ENCODE results near the gene MOCS1.

The MOCS1 gene

DNA sequence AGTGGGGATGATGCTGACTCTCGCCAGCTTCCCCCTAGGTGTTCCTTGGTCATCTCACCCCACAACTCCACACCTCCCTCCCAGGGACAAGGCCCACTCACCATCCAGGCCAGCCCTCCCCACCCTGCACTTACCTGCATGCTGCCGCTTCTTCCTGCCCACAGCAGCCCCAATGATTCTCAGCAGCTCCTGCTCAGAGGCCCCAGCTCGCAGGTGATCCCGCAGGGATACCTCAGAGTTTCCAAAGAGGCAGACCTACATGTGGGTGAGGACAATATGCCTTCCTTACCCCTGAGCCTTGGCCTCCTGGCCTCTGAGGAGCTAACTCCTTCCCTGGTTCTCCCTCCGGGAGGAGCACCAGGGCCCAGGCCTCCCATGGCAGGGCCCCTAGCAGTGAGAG lies 24.6 kb downstream of the MOCS1 start:
- Histone ChIP-seq H3K27ac (ENCODE audit: low read depth, low read length) (no peak overlapping the region), H3K4me1 (ENCODE audit: insufficient read depth, low read length) (no peaks in the 10 kb centered on the region), H3K9ac (ENCODE audit: low read length) (no peak overlapping the region), H3K4me3 (ENCODE audit: low read depth in 1 of 2, low read length in 2 of 2) (no peak overlapping the region), H3K36me3 (ENCODE audit: insufficient read depth, low read length) (peaks cover 32% of the 10 kb centered on the region), H3K27me3 (ENCODE audit: control insufficient read depth in 1 of 2, insufficient read depth in 2 of 2, low read length in 2 of 2) (no peaks in the 10 kb centered on the region), H3K9me3 (ENCODE audit: low read length) (no peaks in the 10 kb centered on the region)

DNA sequence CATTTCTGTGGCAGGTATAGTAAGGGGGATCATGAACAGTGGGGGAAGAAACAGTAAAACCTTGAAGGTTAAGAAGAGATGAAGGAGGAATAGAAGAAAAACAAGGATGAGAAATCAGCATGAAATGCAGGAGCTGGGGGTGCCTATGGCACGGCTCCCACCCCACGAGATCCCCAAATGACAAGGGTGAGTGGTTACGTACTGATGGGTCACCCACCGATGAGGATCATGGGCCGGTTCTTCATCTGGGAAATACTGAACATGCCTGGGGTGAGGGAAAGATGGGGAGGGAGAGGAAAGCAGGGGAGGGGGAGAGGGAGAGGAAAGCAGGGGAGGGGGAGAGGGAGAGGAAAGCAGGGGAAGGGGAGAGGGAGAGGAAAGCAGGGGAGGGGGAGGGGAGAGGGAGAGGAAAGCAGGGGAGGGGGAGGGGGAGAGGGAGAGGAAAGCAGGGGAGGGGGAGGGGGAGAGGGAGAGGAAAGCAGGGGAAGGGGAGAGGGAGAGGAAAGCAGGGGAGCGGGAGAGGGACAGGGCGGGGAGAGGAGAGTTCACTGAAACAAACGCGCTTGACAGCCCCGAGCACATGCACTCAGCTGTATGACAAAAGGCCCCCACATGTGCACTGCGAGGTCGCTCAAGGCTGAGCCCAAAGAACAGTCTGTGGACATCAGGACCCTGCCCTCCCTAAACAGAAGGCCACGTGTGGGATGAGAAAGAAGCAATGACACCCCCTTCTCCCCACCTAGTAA lies 25.3 kb downstream of the MOCS1 start:
- Histone ChIP-seq H3K9ac (ENCODE audit: low read length) (no peak overlapping the region), H3K36me3 (ENCODE audit: insufficient read depth, low read length) (peaks cover 25% of the 10 kb centered on the region), H3K9me3 (ENCODE audit: low read length) (no peaks in the 10 kb centered on the region), H3K4me1 (ENCODE audit: insufficient read depth, low read length) (no peaks in the 10 kb centered on the region), H3K27ac (ENCODE audit: low read depth, low read length) (no peak overlapping the region), H3K27me3 (ENCODE audit: control insufficient read depth in 1 of 2, insufficient read depth in 2 of 2, low read length in 2 of 2) (no peaks in the 10 kb centered on the region), H3K4me3 (ENCODE audit: low read depth in 1 of 2, low read length in 2 of 2) (no peak overlapping the region)

DNA sequence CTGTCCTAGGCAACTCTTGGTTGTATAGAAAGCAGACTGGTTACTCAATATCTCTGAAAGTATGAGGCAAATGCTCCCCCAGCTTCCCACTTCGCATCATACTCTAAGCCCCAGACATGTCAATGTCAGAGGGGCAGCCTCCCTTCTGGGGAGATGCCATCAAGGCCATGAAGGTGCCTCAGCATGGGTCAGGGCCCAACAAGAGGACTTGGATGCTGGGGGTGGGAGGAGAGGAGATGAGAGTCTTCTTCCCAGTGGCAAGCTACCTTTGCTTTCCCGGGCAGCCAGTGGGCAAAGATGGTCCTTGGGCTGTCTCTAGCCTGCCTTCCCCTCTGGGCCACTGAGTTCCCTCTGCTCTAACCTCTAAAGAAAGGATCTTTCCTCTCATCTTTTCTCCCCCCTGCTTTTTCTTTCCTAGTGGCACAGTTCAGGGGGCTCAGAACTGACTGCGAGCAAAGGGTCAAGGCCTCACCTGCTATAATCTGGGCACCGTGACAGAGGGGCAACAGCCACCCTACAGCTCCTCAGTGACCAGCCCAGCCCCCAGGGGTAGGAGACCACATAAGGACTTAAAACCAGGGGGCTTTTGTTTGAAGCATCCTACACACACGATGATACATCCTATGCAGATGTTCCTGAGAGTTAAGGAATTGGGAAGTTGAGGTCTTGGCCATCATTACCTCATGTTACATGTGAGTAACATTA lies 26.2 kb downstream of the MOCS1 start:
- Histone ChIP-seq H3K27me3 (ENCODE audit: control insufficient read depth in 1 of 2, insufficient read depth in 2 of 2, low read length in 2 of 2) (no peaks in the 10 kb centered on the region), H3K4me1 (ENCODE audit: insufficient read depth, low read length) (no peaks in the 10 kb centered on the region), H3K4me3 (ENCODE audit: low read depth in 1 of 2, low read length in 2 of 2) (no peak overlapping the region), H3K36me3 (ENCODE audit: insufficient read depth, low read length) (peaks cover 21% of the 10 kb centered on the region), H3K9ac (ENCODE audit: low read length) (no peak overlapping the region), H3K9me3 (ENCODE audit: low read length) (no peaks in the 10 kb centered on the region), H3K27ac (ENCODE audit: low read depth, low read length) (no peak overlapping the region)

DNA sequence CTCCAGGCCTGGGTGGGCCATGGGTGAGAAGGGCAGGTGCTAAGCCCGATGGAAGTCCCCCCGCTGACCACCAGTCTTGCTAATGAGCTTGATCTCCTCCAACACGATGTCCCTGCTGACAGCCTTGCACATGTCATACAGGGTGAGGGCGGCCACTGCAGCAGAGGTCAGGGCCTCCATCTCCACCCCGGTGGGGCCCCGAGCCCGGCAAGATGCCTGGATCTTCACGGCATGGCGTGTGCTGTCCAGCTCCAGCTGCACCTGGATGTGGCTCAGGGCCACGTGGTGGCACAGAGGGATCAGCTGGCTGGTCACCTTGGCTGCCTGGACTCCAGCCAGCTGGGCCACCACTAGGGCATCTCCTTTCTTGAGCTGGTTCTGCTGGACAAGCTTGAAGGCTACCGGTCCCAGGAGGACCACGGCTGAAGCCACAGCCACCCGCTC lies 27.9 kb downstream of the MOCS1 start:
- H3K36me3 ChIP-seq (ENCODE audit: insufficient read depth, low read length): peaks cover 7% of the 10 kb centered on the region
- no peak overlapping the region for H3K4me3 ChIP-seq (ENCODE audit: low read depth in 1 of 2, low read length in 2 of 2)
- H3K27ac ChIP-seq (ENCODE audit: low read depth, low read length): no peak overlapping the region

DNA sequence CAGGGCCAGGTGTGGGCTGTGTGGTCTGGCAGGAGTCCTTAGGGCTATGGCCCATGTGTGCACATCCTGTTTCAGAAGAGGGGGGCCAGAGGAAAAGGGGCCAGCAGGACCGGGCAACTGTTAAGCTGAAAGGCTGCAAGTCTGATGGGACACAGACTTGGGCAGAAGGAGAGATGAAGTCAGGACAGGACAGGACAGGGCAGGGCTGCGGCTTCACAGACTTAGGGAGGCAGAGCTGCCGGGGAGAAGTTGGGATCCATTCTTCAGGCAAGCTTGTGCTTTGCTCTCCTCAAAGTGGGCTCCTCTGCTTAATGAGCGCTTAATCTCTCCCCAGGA lies 28.7 kb downstream of the MOCS1 start:
- H3K36me3 ChIP-seq (ENCODE audit: insufficient read depth, low read length): peaks cover 14% of the 10 kb centered on the region
- H3K9me3 ChIP-seq (ENCODE audit: low read length): no peaks in the 10 kb centered on the region

More for the DNA sequence above, 27.9 kb downstream of the MOCS1 start:
- Histone ChIP-seq H3K9ac (ENCODE audit: low read length) (no peak overlapping the region), H3K27me3 (ENCODE audit: control insufficient read depth in 1 of 2, insufficient read depth in 2 of 2, low read length in 2 of 2) (no peaks in the 10 kb centered on the region), H3K9me3 (ENCODE audit: low read length) (no peaks in the 10 kb centered on the region), H3K4me1 (ENCODE audit: insufficient read depth, low read length) (no peaks in the 10 kb centered on the region)

GRCh38 chr6:39904946-39905639 lies 29.2 kb downstream of the MOCS1 start:
- Histone ChIP-seq H3K9ac (ENCODE audit: low read length) (no peak overlapping the region), H3K4me3 (ENCODE audit: low read depth in 1 of 2, low read length in 2 of 2) (no peak overlapping the region), H3K27me3 (ENCODE audit: control insufficient read depth in 1 of 2, insufficient read depth in 2 of 2, low read length in 2 of 2) (no peaks in the 10 kb centered on the region), H3K4me1 (ENCODE audit: insufficient read depth, low read length) (no peaks in the 10 kb centered on the region), H3K9me3 (ENCODE audit: low read length) (no peaks in the 10 kb centered on the region), H3K36me3 (ENCODE audit: insufficient read depth, low read length) (peaks cover 19% of the 10 kb centered on the region), H3K27ac (ENCODE audit: low read depth, low read length) (no peak overlapping the region)

More for the DNA sequence above, 28.7 kb downstream of the MOCS1 start:
- Histone ChIP-seq H3K27ac (ENCODE audit: low read depth, low read length) (no peak overlapping the region), H3K9ac (ENCODE audit: low read length) (no peak overlapping the region), H3K27me3 (ENCODE audit: control insufficient read depth in 1 of 2, insufficient read depth in 2 of 2, low read length in 2 of 2) (no peaks in the 10 kb centered on the region), H3K4me3 (ENCODE audit: low read depth in 1 of 2, low read length in 2 of 2) (no peak overlapping the region), H3K4me1 (ENCODE audit: insufficient read depth, low read length) (no peaks in the 10 kb centered on the region)

GRCh38 chr6:39903656-39904055 lies 30.6 kb downstream of the MOCS1 start:
- H3K36me3 ChIP-seq (ENCODE audit: insufficient read depth, low read length): peaks cover 29% of the 10 kb centered on the region

GRCh38 chr6:39902786-39903465 lies 31.3 kb downstream of the MOCS1 start:
- H3K9ac ChIP-seq (ENCODE audit: low read length): no peak overlapping the region
- no peak overlapping the region for H3K27ac ChIP-seq (ENCODE audit: low read depth, low read length)
- peaks cover 31% of the 10 kb centered on the region for H3K36me3 ChIP-seq (ENCODE audit: insufficient read depth, low read length)
- no peak overlapping the region for H3K4me3 ChIP-seq (ENCODE audit: low read depth in 1 of 2, low read length in 2 of 2)
- H3K9me3 ChIP-seq (ENCODE audit: low read length): no peaks in the 10 kb centered on the region
- H3K27me3 ChIP-seq (ENCODE audit: control insufficient read depth in 1 of 2, insufficient read depth in 2 of 2, low read length in 2 of 2): no peaks in the 10 kb centered on the region
- H3K4me1 ChIP-seq (ENCODE audit: insufficient read depth, low read length): no peaks in the 10 kb centered on the region

More at GRCh38 chr6:39903656-39904055, 30.6 kb downstream of the MOCS1 start:
- Histone ChIP-seq H3K9ac (ENCODE audit: low read length) (no peak overlapping the region), H3K27me3 (ENCODE audit: control insufficient read depth in 1 of 2, insufficient read depth in 2 of 2, low read length in 2 of 2) (no peaks in the 10 kb centered on the region), H3K9me3 (ENCODE audit: low read length) (no peaks in the 10 kb centered on the region), H3K4me3 (ENCODE audit: low read depth in 1 of 2, low read length in 2 of 2) (no peak overlapping the region), H3K4me1 (ENCODE audit: insufficient read depth, low read length) (no peaks in the 10 kb centered on the region), H3K27ac (ENCODE audit: low read depth, low read length) (no peak overlapping the region)

DNA sequence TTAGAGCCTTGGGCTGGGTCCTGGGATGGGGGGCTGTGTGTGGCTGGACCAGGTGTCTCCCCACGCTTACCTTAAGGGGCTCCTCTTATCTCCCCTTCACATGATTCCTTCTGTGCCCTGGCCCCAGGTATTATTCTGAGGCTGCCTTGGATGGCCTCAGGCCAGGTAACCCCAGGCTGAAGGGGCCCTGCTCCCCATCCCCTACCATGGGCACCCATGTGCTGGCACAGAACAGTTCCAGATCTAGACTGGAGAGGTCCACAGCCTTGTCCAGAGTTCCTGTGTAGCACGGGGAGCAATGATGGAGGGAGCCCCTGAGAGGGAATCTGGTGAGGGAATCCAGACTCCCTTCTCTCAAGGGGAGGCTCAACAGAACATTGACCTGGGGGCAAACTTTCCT lies 32.1 kb downstream of the MOCS1 start:
- H3K4me1 ChIP-seq (ENCODE audit: insufficient read depth, low read length): no peaks in the 10 kb centered on the region
- H3K9me3 ChIP-seq (ENCODE audit: low read length): no peaks in the 10 kb centered on the region
- no peak overlapping the region for H3K9ac ChIP-seq (ENCODE audit: low read length)
- peaks cover 39% of the 10 kb centered on the region for H3K36me3 ChIP-seq (ENCODE audit: insufficient read depth, low read length)
- H3K27ac ChIP-seq (ENCODE audit: low read depth, low read length): no peak overlapping the region
- H3K27me3 ChIP-seq (ENCODE audit: control insufficient read depth in 1 of 2, insufficient read depth in 2 of 2, low read length in 2 of 2): no peaks in the 10 kb centered on the region
- no peak overlapping the region for H3K4me3 ChIP-seq (ENCODE audit: low read depth in 1 of 2, low read length in 2 of 2)

DNA sequence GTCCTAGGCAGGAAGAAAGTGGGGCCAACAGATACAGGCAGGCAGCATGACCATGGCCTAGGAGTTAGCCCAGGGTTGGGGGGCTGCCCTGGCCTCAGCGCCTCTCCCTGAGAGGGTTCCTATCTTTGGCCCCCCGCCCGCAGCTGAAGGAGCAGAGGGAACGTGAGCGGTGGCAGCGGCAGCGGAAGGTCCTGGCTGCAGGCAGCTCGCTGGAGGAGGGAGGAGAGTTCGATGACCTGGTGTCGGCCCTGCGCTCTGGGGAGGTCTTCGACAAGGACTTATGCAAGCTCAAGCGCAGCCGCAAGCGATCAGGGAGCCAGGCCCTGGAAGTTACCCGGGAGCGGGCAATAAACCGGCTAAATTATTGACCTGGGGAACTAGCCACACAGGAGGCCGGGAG lies 32.6 kb downstream of the MOCS1 start:
- Histone ChIP-seq H3K36me3 (ENCODE audit: insufficient read depth, low read length) (peaks cover 43% of the 10 kb centered on the region), H3K27ac (ENCODE audit: low read depth, low read length) (no peak overlapping the region), H3K4me1 (ENCODE audit: insufficient read depth, low read length) (no peaks in the 10 kb centered on the region), H3K4me3 (ENCODE audit: low read depth in 1 of 2, low read length in 2 of 2) (no peak overlapping the region), H3K9me3 (ENCODE audit: low read length) (no peaks in the 10 kb centered on the region), H3K9ac (ENCODE audit: low read length) (no peak overlapping the region), H3K27me3 (ENCODE audit: control insufficient read depth in 1 of 2, insufficient read depth in 2 of 2, low read length in 2 of 2) (no peaks in the 10 kb centered on the region)

- no peaks in the 10 kb centered on the region for H3K9me3 ChIP-seq (ENCODE audit: low read length)
- no peak overlapping the region for H3K27ac ChIP-seq (ENCODE audit: low read depth, low read length)
- no peaks in the 10 kb centered on the region for H3K27me3 ChIP-seq (ENCODE audit: control insufficient read depth in 1 of 2, insufficient read depth in 2 of 2, low read length in 2 of 2)
- H3K9ac ChIP-seq (ENCODE audit: low read length): no peak overlapping the region
- H3K4me1 ChIP-seq (ENCODE audit: insufficient read depth, low read length): no peaks in the 10 kb centered on the region
- H3K4me3 ChIP-seq (ENCODE audit: low read depth in 1 of 2, low read length in 2 of 2): no peak overlapping the region
- H3K36me3 ChIP-seq (ENCODE audit: insufficient read depth, low read length): peaks cover 45% of the 10 kb centered on the region
These were observed 33.1 kb downstream of the MOCS1 start for GRCh38 chr6:39901116-39901655.
